LNCaP clone FGC (cell line): ENCODE data around the gene TTC21A.

Source experiments
- DNase-seq: peaks from one replicate; pipeline ENCODE4 v3.0.0-alpha.2; 2011; ENCODE audit warnings: low read depth
- H3K4me3 ChIP-seq: 2 replicates; pipeline ENCODE4 v1.5.1; 2011; ENCODE audit warnings: mild to moderate bottlenecking, low read depth, low read length, control low read depth
- TF ChIP-seq, protein P1 (sequence below): IDR thresholded peaks from 2 replicates; pipeline ENCODE4 v1.5.1; 2012; ENCODE audit warnings: mild to moderate bottlenecking; ENCODE audit not compliant: control insufficient read depth, insufficient read depth; ENCODE audit errors: extremely low read depth

Gene TTC21A

DNA sequence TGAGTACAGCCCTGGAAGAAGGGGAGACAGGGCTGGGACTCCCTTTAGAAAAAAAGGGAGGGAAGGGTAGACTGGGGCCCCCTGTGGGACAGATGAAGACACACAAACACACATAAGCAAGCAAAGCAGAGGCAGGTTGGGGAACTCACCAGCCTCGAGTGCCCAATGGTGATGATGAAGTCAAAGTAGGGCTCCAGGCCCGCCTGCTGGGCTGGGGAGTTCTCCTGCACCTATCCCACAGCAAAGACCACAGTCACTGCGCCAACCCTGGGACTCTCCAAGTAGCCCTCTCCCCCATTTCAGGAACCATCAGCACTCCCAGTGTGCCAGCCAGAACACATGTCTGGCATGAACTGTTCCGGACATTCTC is 4.2 kb upstream of the TTC21A start:
- no peak for DNase-seq
- no peak overlapping the region for H3K4me3 ChIP-seq
- TF ChIP-seq, protein P1, sequence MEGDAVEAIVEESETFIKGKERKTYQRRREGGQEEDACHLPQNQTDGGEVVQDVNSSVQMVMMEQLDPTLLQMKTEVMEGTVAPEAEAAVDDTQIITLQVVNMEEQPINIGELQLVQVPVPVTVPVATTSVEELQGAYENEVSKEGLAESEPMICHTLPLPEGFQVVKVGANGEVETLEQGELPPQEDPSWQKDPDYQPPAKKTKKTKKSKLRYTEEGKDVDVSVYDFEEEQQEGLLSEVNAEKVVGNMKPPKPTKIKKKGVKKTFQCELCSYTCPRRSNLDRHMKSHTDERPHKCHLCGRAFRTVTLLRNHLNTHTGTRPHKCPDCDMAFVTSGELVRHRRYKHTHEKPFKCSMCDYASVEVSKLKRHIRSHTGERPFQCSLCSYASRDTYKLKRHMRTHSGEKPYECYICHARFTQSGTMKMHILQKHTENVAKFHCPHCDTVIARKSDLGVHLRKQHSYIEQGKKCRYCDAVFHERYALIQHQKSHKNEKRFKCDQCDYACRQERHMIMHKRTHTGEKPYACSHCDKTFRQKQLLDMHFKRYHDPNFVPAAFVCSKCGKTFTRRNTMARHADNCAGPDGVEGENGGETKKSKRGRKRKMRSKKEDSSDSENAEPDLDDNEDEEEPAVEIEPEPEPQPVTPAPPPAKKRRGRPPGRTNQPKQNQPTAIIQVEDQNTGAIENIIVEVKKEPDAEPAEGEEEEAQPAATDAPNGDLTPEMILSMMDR = no peak

DNA sequence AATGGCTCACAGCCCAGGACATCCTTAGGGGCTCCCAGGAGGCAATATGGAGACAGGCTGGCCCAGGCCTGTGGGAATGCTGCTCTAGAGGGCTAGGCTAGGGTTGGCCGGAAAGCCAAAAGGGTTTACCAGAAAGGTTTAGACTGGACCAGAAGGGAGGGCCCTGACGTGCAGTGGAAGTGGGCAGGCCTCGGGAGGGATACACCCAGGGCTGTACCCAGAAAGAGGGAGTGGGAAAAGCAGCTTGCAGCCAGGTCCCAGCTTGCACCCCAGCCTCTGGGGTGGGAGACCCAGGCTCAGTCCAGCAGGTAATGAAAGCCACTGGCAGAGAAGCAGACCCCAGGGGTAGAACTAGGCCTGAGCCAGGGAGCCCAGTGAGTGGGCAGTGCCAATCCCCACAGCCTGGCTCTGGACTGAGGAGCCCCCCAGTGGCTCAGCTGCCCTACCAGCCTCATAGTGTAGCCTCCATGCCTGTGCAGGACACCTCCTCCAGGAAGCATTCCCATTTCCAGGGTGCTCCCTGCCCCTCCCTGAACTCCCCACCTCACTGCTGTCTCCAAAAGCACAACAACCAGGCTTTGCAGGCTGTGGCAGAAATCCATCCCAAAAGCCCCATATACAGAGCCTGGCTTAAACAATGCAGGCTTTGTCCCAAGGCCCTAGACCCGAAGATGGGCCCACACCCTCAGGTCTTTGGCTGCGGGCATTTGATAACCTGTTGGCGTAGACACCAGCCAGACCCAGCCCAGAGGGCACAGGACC is 3.5 kb upstream of the TTC21A start:
- TF ChIP-seq, protein P1 = no peak
- DNase-seq = no peak
- H3K4me3 ChIP-seq = no peak overlapping the region

DNA sequence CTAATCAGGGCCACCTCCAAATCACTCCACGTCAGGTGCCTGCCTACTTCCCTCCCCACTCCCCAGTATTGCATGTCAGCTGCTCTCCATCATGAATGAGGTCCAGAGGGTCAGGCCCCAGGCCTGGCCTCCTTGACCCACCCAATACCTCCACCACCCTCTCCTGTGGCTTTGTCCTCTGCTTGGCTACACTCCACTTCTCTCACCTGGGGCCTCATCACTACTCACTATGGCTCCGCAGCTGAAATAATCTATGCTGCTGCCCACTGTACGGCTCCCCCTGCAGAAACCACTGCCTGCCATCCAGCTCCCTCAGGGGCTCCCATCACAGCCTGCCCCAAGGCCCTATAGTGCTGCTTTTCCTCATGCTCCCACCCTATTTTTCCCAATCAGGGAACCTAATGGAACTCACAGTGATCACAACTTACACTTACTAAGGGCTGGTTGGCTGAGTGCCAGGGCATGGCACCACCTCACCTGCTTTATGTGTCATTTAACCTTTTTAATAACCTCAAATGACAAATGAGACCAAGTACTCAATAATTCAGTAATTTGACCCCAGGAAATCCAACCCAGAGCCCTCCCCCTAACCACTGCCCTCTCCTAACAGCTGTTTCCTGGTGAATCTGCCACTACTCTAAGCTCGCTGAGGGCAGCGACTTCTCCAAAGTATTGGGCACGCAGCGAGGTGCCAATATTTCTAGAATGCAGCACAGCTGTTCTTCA is 2.4 kb upstream of the TTC21A start:
- H3K4me3 ChIP-seq = no peak overlapping the region
- TF ChIP-seq, protein P1 = no peak
- no peak for DNase-seq

DNA sequence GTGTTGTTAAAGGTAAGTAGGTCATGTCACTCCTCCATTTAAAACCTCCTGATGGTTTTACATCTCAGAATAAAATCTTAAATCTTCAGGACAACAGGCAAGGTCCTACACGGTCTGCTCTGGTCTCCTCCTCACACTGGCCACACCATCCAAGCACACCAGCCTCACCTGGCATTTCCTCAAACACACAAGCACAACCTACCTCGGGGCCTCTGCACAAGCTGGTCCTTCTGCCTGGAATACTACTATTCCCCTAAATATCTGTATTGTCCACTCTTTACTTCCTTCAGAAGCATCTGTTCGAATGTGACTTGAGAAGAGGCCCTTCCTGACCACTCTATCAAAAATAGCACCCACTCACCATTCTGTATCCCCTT is 1.8 kb upstream of the TTC21A start:
- H3K4me3 ChIP-seq = peak overlapping the region; percentile 99
- no peak for DNase-seq
- TF ChIP-seq, protein P1 = no peak

DNA sequence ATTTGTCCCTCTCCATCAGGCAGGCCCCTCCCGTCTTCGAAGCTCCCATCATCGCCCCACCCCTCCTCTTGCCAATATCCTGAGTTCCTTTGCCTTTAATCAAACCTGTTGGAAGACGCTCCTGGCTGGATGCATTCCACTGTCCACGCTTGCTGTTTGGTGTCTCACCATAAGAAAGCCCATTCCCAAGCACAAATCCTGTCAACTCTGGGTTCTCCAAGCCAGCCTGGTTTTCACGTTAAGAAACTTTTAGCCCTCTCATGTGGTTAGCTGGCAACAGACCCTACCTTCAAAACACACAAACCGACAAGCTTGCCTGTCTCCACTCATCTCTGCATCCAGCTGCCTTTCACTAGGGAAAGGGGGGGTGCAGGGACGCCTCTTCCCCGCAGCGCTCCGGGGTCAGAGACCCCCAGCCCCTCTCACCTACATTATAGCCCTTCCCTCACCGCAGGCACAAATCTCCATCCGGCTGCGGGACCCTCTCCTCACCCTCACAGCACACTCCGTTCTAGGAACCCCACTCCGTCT is 1.1 kb upstream of the TTC21A start:
- H3K4me3 ChIP-seq = peak overlapping the region; percentile 99
- DNase-seq = no peak
- TF ChIP-seq, protein P1 = no peak

DNA sequence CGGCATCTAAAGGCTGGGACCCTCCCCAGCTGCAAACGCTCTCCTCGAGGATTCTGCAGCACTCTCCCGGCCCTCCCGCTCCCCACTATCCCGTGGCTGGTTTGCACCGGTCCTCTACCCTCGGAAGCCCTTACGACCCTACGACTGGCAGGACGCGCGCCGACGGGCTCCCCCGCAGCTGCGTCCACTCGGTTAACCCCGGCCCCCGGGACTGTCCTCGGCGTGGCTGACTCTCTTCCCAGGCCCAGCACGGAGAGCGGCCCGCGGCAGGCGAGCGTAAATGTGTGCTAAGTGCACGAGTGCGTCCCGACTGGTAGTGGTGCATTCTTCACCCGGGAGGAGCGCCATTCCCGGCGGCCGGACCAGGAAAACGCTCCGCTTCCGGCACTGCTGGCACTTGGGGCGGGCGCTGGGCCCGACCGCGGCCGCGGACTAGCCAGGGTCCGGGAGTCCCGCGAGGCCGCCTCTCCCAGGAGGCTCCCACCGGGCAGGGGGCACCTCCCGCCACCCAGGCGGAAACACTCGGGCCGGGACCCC is 561 bp upstream of the TTC21A start:
- DNase-seq = no peak

More for the DNA sequence above, 561 bp upstream of the TTC21A start:
- H3K4me3 ChIP-seq = peak overlapping the region; percentile 99
- TF ChIP-seq, protein P1 = no peak
